HepG2 (cell line): ENCODE results near the gene SNX11. TPM values are rescaled to one million over a fixed set of nuclear protein-coding genes. Genes with fewer than 3 reads are reported as not detected.

ENCODE experiments used
- KMT2B ChIP-seq: IDR thresholded peaks from 2 replicates; pipeline ENCODE4 v1.6.1; 2016; ENCODE audit warnings: missing genetic modification reagents, missing compliant biosample characterization
- MAF1 ChIP-seq: sonication (generic); formaldehyde crosslinking; IDR thresholded peaks from 2 replicates; pipeline ENCODE4 v1.5.0; 2020; ENCODE audit warnings: missing genetic modification reagents, borderline replicate concordance
- MED1 ChIP-seq: sonication (generic); formaldehyde crosslinking; IDR thresholded peaks from 2 replicates; pipeline ENCODE4 v1.4.0; 2020; ENCODE audit warnings: missing genetic modification reagents
- MED8 ChIP-seq: sonication (generic); formaldehyde crosslinking; IDR thresholded peaks from 2 replicates; pipeline ENCODE4 v1.8.1; 2023; ENCODE audit warnings: mild to moderate bottlenecking, missing genetic modification reagents; ENCODE audit not compliant: insufficient replicate concordance
- NFYB ChIP-seq: sonication (generic); formaldehyde crosslinking; IDR thresholded peaks from 2 replicates; pipeline ENCODE4 v1.4.0; 2020; ENCODE audit warnings: missing genetic modification reagents
- ZFP36L1 ChIP-seq: sonication (generic); formaldehyde crosslinking; IDR thresholded peaks from 2 replicates; pipeline ENCODE4 v1.8.0; 2022; ENCODE audit warnings: mild to moderate bottlenecking, missing genetic modification reagents, moderate library complexity
- ZNF256 ChIP-seq: sonication (generic); formaldehyde crosslinking; conservative IDR thresholded peaks from 2 replicates; pipeline ENCODE4 v1.4.0; 2020; ENCODE audit warnings: missing genetic modification reagents
- ZNF33B ChIP-seq: sonication (generic); formaldehyde crosslinking; IDR thresholded peaks from 2 replicates; pipeline ENCODE4 v1.5.1; 2020; ENCODE audit warnings: mild to moderate bottlenecking, missing genetic modification reagents
- ZNF546 ChIP-seq: sonication (generic); formaldehyde crosslinking; conservative IDR thresholded peaks from 2 replicates; pipeline ENCODE4 v1.8.1; 2023; ENCODE audit warnings: mild to moderate bottlenecking, missing genetic modification reagents
- ZNF816 ChIP-seq: sonication (generic); formaldehyde crosslinking; IDR thresholded peaks from 2 replicates; pipeline ENCODE4 v1.8.0; 2022; ENCODE audit warnings: missing genetic modification reagents, mild to moderate bottlenecking, borderline replicate concordance
- polyA plus RNA-seq, 8 experiments: library from polyadenylated mRNA; depleted of rRNA in 3 of 8; stranded (reverse) in 7 of 8; unstranded in 1 of 8; fragments of >200 nt; fragmentation: Illumina TruSeq in 4 of 8; extraction: Trizol in 4 of 8; gene quantifications; 2 replicates each; pipeline versions ENCODE4 v1.2.1 to v1.2.3, GENCODE V29; 2011 to 2016; ENCODE audit warnings: low read depth in 4 of 8, missing spikeins in 1 of 8, mixed read lengths in 1 of 8; ENCODE audit not compliant: insufficient read depth in 1 of 8
- total RNA-seq, 5 experiments: library from RNA; depleted of rRNA; stranded (reverse); fragments of >200 nt; fragmentation: Illumina TruSeq; extraction: Trizol; gene quantifications; 2 replicates each; pipeline ENCODE4 v1.2.3, GENCODE V29; 2016; ENCODE audit warnings: low read depth in 1 of 5
- TF ChIP-seq, protein P1 (sequence below): sonication (generic); formaldehyde crosslinking; IDR thresholded peaks from 2 replicates; pipeline ENCODE4 v1.4.0; 2020; ENCODE audit warnings: missing genetic modification reagents, borderline replicate concordance
- TF ChIP-seq, protein P2 (sequence below): sonication (generic); formaldehyde crosslinking; IDR thresholded peaks from 2 replicates; pipeline ENCODE4 v1.8.0; 2022; ENCODE audit warnings: mild to moderate bottlenecking, missing genetic modification reagents
- TF ChIP-seq, protein P3 (sequence below): sonication (generic); formaldehyde crosslinking; IDR thresholded peaks from 2 replicates; pipeline ENCODE4 v1.5.1; 2020; ENCODE audit warnings: mild to moderate bottlenecking, missing genetic modification reagents
- TF ChIP-seq, protein P4 (sequence below): sonication (generic); formaldehyde crosslinking; IDR thresholded peaks from 2 replicates; pipeline ENCODE4 v1.5.1; 2020; ENCODE audit warnings: mild to moderate bottlenecking, missing genetic modification reagents, borderline replicate concordance

The SNX11 gene
- total and polyA plus RNA-seq, 2 of the 13 experiments (the other 11 are each of a cell fraction or from before 2014, with no cell fraction given): 12.9 to 14.0 TPM

DNA sequence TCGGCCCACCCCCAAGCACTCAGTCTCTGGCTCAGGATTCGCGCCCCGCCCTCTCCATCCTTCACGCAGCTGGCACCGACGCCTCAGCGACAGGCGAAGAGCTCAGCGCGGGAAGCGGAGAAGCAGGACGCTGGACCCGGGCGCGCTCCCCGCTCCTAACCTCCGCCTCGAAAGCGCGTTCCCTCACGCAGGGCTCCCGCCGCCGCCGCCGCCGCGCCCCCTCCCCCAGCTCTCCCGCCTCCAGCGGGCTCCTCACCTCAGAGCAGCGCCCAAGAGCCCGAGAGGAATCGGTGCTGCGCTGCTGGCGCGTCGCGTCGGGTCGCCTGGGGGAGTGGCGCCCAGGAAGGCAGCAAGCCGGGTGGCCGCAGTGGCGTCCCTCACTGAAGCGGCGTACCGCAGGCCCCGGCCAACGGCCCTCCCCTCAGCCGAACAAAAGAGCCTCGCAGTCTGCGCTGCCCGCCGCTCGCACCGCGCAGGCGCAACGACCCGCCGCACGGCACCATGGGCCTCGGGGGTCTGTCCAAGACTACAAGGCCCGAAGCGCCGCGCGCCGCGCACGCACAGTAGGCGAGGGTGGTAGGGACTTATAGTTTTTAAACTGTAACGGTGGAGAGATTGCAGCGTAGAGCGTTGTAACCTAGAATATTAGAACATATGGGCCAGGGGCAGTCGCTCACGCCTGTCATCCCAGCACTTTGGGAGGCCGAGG, 6.4 kb upstream of the SNX11 start, which contains the start of gene CBX1 (continued):
- TF ChIP-seq, protein P1, sequence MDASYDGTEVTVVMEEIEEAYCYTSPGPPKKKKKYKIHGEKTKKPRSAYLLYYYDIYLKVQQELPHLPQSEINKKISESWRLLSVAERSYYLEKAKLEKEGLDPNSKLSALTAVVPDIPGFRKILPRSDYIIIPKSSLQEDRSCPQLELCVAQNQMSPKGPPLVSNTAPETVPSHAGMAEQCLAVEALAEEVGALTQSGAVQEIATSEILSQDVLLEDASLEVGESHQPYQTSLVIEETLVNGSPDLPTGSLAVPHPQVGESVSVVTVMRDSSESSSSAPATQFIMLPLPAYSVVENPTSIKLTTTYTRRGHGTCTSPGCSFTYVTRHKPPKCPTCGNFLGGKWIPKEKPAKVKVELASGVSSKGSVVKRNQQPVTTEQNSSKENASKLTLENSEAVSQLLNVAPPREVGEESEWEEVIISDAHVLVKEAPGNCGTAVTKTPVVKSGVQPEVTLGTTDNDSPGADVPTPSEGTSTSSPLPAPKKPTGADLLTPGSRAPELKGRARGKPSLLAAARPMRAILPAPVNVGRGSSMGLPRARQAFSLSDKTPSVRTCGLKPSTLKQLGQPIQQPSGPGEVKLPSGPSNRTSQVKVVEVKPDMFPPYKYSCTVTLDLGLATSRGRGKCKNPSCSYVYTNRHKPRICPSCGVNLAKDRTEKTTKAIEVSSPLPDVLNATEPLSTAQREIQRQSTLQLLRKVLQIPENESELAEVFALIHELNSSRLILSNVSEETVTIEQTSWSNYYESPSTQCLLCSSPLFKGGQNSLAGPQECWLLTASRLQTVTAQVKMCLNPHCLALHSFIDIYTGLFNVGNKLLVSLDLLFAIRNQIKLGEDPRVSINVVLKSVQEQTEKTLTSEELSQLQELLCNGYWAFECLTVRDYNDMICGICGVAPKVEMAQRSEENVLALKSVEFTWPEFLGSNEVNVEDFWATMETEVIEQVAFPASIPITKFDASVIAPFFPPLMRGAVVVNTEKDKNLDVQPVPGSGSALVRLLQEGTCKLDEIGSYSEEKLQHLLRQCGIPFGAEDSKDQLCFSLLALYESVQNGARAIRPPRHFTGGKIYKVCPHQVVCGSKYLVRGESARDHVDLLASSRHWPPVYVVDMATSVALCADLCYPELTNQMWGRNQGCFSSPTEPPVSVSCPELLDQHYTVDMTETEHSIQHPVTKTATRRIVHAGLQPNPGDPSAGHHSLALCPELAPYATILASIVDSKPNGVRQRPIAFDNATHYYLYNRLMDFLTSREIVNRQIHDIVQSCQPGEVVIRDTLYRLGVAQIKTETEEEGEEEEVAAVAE: no peak; the same call in 1 of the 2 replicates
- TF ChIP-seq MED1: peak; percentile 66; the same call in 1 of the 2 replicates
- peak; percentile 92 for TF ChIP-seq ZNF33B (CRISPR knock-in tag)
- TF ChIP-seq MAF1 (CRISPR knock-in tag): 0 out of 2 replicates have a peak, but pooled peaks have one; percentile 36
- TF ChIP-seq, protein P2, sequence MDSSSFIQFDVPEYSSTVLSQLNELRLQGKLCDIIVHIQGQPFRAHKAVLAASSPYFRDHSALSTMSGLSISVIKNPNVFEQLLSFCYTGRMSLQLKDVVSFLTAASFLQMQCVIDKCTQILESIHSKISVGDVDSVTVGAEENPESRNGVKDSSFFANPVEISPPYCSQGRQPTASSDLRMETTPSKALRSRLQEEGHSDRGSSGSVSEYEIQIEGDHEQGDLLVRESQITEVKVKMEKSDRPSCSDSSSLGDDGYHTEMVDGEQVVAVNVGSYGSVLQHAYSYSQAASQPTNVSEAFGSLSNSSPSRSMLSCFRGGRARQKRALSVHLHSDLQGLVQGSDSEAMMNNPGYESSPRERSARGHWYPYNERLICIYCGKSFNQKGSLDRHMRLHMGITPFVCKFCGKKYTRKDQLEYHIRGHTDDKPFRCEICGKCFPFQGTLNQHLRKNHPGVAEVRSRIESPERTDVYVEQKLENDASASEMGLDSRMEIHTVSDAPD (CRISPR knock-in tag): 0 out of 2 replicates have a peak, but pooled peaks have one; percentile 33
- TF ChIP-seq ZNF256 (CRISPR knock-in tag): no peak
- TF ChIP-seq, protein P3, sequence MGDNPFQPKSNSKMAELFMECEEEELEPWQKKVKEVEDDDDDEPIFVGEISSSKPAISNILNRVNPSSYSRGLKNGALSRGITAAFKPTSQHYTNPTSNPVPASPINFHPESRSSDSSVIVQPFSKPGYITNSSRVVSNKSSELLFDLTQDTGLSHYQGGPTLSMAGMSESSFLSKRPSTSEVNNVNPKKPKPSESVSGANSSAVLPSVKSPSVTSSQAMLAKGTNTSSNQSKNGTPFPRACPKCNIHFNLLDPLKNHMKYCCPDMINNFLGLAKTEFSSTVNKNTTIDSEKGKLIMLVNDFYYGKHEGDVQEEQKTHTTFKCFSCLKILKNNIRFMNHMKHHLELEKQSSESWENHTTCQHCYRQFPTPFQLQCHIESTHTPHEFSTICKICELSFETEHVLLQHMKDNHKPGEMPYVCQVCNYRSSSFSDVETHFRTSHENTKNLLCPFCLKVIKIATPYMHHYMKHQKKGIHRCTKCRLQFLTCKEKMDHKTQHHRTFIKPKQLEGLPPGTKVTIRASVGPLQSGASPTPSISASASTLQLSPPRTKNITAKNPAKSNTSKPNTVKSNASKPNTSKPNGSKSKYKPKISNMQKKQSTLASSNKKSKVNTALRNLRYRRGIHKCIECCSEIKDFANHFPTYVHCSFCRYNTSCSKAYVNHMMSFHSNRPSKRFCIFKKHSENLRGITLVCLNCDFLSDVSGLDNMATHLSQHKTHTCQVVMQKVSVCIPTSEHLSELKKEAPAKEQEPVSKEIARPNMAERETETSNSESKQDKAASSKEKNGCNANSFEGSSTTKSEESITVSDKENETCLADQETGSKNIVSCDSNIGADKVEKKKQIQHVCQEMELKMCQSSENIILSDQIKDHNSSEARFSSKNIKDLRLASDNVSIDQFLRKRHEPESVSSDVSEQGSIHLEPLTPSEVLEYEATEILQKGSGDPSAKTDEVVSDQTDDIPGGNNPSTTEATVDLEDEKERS (CRISPR knock-in tag): no peak
- no peak for TF ChIP-seq ZNF816 (CRISPR knock-in tag)
- TF ChIP-seq KMT2B (CRISPR knock-in tag): peak; percentile 91
- TF ChIP-seq, protein P4, sequence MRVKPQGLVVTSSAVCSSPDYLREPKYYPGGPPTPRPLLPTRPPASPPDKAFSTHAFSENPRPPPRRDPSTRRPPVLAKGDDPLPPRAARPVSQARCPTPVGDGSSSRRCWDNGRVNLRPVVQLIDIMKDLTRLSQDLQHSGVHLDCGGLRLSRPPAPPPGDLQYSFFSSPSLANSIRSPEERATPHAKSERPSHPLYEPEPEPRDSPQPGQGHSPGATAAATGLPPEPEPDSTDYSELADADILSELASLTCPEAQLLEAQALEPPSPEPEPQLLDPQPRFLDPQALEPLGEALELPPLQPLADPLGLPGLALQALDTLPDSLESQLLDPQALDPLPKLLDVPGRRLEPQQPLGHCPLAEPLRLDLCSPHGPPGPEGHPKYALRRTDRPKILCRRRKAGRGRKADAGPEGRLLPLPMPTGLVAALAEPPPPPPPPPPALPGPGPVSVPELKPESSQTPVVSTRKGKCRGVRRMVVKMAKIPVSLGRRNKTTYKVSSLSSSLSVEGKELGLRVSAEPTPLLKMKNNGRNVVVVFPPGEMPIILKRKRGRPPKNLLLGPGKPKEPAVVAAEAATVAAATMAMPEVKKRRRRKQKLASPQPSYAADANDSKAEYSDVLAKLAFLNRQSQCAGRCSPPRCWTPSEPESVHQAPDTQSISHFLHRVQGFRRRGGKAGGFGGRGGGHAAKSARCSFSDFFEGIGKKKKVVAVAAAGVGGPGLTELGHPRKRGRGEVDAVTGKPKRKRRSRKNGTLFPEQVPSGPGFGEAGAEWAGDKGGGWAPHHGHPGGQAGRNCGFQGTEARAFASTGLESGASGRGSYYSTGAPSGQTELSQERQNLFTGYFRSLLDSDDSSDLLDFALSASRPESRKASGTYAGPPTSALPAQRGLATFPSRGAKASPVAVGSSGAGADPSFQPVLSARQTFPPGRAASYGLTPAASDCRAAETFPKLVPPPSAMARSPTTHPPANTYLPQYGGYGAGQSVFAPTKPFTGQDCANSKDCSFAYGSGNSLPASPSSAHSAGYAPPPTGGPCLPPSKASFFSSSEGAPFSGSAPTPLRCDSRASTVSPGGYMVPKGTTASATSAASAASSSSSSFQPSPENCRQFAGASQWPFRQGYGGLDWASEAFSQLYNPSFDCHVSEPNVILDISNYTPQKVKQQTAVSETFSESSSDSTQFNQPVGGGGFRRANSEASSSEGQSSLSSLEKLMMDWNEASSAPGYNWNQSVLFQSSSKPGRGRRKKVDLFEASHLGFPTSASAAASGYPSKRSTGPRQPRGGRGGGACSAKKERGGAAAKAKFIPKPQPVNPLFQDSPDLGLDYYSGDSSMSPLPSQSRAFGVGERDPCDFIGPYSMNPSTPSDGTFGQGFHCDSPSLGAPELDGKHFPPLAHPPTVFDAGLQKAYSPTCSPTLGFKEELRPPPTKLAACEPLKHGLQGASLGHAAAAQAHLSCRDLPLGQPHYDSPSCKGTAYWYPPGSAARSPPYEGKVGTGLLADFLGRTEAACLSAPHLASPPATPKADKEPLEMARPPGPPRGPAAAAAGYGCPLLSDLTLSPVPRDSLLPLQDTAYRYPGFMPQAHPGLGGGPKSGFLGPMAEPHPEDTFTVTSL (CRISPR knock-in tag): no peak; the same call in 1 of the 2 replicates
- peak; percentile 97 for TF ChIP-seq ZNF546 (CRISPR knock-in tag)
- peak; percentile 37 for TF ChIP-seq NFYB (CRISPR knock-in tag)
- peak; percentile 58; the same call in 1 of the 2 replicates for TF ChIP-seq ZFP36L1 (CRISPR knock-in tag)
- TF ChIP-seq MED8: peak; percentile 93
